HepG2 (cell line): Measurements from ENCODE around the gene GRAMD1B. TPM values are rescaled to one million over a fixed set of nuclear protein-coding genes. Genes with fewer than 3 reads are reported as not detected.

Experiments used
- ATAC-seq: fragments of 200-7000 bp; cut with Tn5 transposase; 3 replicates; pipeline ENCODE4 v1.9.1; 2020; ENCODE audit warnings: mild to moderate bottlenecking, moderate library complexity
- BruUV-seq: library from RNA; stranded (reverse); fragments of 400-500 nt; replicated peaks from 2 replicates; lab custom pipeline; 2021; lab: Mats Ljungman, UMichigan
- CTCF ChIA-PET: fragments of 300-600 bp; formaldehyde crosslinking; extraction: SDS; loops from one replicate; lab custom pipeline; 2021; ENCODE audit warnings: low total read pairs, inconsistent platforms, low intra/inter-chr PET ratio; lab: Yijun Ruan, JAX
- POLR2A ChIA-PET: fragments of 350-600 bp; sonication (Branson Sonifier 250); formaldehyde crosslinking; loops from one replicate; lab custom pipeline; 2020; ENCODE audit warnings: antibody characterized with exemption, inconsistent platforms; lab: Yijun Ruan, JAX
- DNase-seq: peaks from one replicate; pipeline ENCODE4 v3.0.0-alpha.2; 2015; ENCODE audit warnings: low spot score
- FAIRE-seq: peaks from 3 replicates; lab custom pipeline; 2011; peaks lifted over from hg19 to GRCh38; lab: Jason Lieb, UNC
- H2AFZ ChIP-seq: one replicate; pipeline ENCODE4 v1.6.1; 2011; ENCODE audit warnings: low read length, inconsistent platforms
- H3K27ac ChIP-seq: fragments of 300-600 bp; 3 replicates; pipeline ENCODE4 v1.8.0; 2011; ENCODE audit warnings: mixed run types, mild to moderate bottlenecking, mixed read lengths, low read length, inconsistent platforms; ENCODE audit not compliant: insufficient read depth; ENCODE audit errors: extremely low read length
- H3K27me3 ChIP-seq, 2 experiments: fragments of 200-600 bp in 1 of 2; 2 replicates in 1 of 2; 3 replicates in 1 of 2; pipeline versions ENCODE4 v1.6.0 to v1.8.0; 2011; ENCODE audit warnings: low read length in 2 of 2, mild to moderate bottlenecking in 2 of 2, moderate library complexity in 2 of 2, inconsistent platforms in 1 of 2; ENCODE audit not compliant: insufficient read depth in 2 of 2, control insufficient read depth in 1 of 2
- H3K36me3 ChIP-seq, 2 experiments: fragments of 200-600 bp in 1 of 2; replicated peaks in 1 of 2; 2 replicates in 1 of 2; 3 replicates in 1 of 2; pipeline versions ENCODE4 v1.5.1 to v1.8.0; 2011; ENCODE audit warnings: low read length in 2 of 2, inconsistent platforms in 1 of 2; ENCODE audit not compliant: insufficient read depth in 2 of 2, control insufficient read depth in 1 of 2
- H3K4me1 ChIP-seq: 2 replicates; pipeline ENCODE4 v1.5.1; 2012; ENCODE audit warnings: low read length, inconsistent platforms; ENCODE audit not compliant: insufficient read depth
- H3K4me2 ChIP-seq: 2 replicates; pipeline ENCODE4 v1.6.0; 2011; ENCODE audit warnings: low read depth, low read length, inconsistent platforms
- H3K4me3 ChIP-seq, 3 experiments: fragments of 200-600 bp in 1 of 3; sonication (generic), shearing (Covaris generic) in 1 of 3; replicated peaks in 1 of 3; 2 replicates each; pipeline ENCODE4 v1.5.1; 2011 to 2016; ENCODE audit warnings: low read length in 3 of 3, inconsistent platforms in 2 of 3, low read depth in 2 of 3, mild to moderate bottlenecking in 2 of 3, control low read depth in 1 of 3, mixed read lengths in 1 of 3; ENCODE audit not compliant: insufficient read depth in 1 of 3
- H3K79me2 ChIP-seq: one replicate; pipeline ENCODE4 v1.6.1; 2011; ENCODE audit warnings: low read length, inconsistent platforms; ENCODE audit not compliant: insufficient read depth
- H3K9ac ChIP-seq: 2 replicates; pipeline ENCODE4 v1.6.0; 2011; ENCODE audit warnings: mild to moderate bottlenecking, low read depth, low read length, inconsistent platforms; ENCODE audit not compliant: insufficient read depth
- H3K9me3 ChIP-seq: 2 replicates; pipeline ENCODE4 v1.5.1; 2012; ENCODE audit warnings: mild to moderate bottlenecking, low read length
- H4K20me1 ChIP-seq: 2 replicates; pipeline ENCODE4 v1.6.0; 2011; ENCODE audit warnings: inconsistent platforms, mild to moderate bottlenecking, low read length, moderate library complexity; ENCODE audit not compliant: insufficient read depth
- BCL6 ChIP-seq: IDR thresholded peaks from 2 replicates; pipeline ENCODE4 v1.6.1; 2016; ENCODE audit warnings: missing genetic modification reagents, missing compliant biosample characterization
- KDM4B ChIP-seq: sonication (generic); formaldehyde crosslinking; IDR thresholded peaks from 2 replicates; pipeline ENCODE4 v1.4.0; 2020; ENCODE audit warnings: missing genetic modification reagents
- LBX2 ChIP-seq: sonication (generic); formaldehyde crosslinking; IDR thresholded peaks from 2 replicates; pipeline ENCODE4 v1.5.0; 2020; ENCODE audit warnings: missing genetic modification reagents, mild to moderate bottlenecking, borderline replicate concordance
- MED8 ChIP-seq: sonication (generic); formaldehyde crosslinking; IDR thresholded peaks from 2 replicates; pipeline ENCODE4 v1.8.1; 2023; ENCODE audit warnings: mild to moderate bottlenecking, missing genetic modification reagents; ENCODE audit not compliant: insufficient replicate concordance
- NAIF1 ChIP-seq: sonication (generic); formaldehyde crosslinking; IDR thresholded peaks from 2 replicates; pipeline ENCODE4 v1.5.0; 2020; ENCODE audit warnings: mild to moderate bottlenecking, missing genetic modification reagents, borderline replicate concordance
- PRPF4 ChIP-seq: fragments of 200-400 bp; formaldehyde crosslinking; IDR thresholded peaks from 2 replicates; pipeline ENCODE4 v1.6.1; 2016; ENCODE audit warnings: low read length, low read depth; ENCODE audit not compliant: poor library complexity, severe bottlenecking
- SKI ChIP-seq: fragments of 450-650 bp; IDR thresholded peaks from one replicate; pipeline ENCODE4 v1.6.1; 2018; ENCODE audit warnings: mild to moderate bottlenecking; ENCODE audit not compliant: partially characterized antibody
- TAF1 ChIP-seq: sonication (generic); formaldehyde crosslinking; IDR thresholded peaks from 2 replicates; pipeline ENCODE4 v1.4.0; 2020; ENCODE audit warnings: missing genetic modification reagents
- ZKSCAN8 ChIP-seq: IDR thresholded peaks from 2 replicates; pipeline ENCODE4 v1.6.1; 2016; ENCODE audit warnings: borderline replicate concordance, missing genetic modification reagents, missing compliant biosample characterization
- ZNF296 ChIP-seq: sonication (generic); formaldehyde crosslinking; conservative IDR thresholded peaks from 2 replicates; pipeline ENCODE4 v1.5.0; 2020; ENCODE audit warnings: mild to moderate bottlenecking, missing genetic modification reagents
- ZNF33B ChIP-seq: sonication (generic); formaldehyde crosslinking; IDR thresholded peaks from 2 replicates; pipeline ENCODE4 v1.5.1; 2020; ENCODE audit warnings: mild to moderate bottlenecking, missing genetic modification reagents
- ZNF512 ChIP-seq: sonication (generic); formaldehyde crosslinking; IDR thresholded peaks from 2 replicates; pipeline ENCODE4 v1.4.0; 2020; ENCODE audit warnings: mild to moderate bottlenecking, missing genetic modification reagents
- ZNF629 ChIP-seq: sonication (generic); formaldehyde crosslinking; conservative IDR thresholded peaks from 2 replicates; pipeline ENCODE4 v1.5.0; 2020; ENCODE audit warnings: missing genetic modification reagents
- ZNF674 ChIP-seq: sonication (generic); formaldehyde crosslinking; IDR thresholded peaks from 2 replicates; pipeline ENCODE4 v1.5.0; 2020; ENCODE audit warnings: low read depth, mild to moderate bottlenecking, missing genetic modification reagents
- ZNF740 ChIP-seq: sonication (generic); formaldehyde crosslinking; IDR thresholded peaks from 2 replicates; pipeline ENCODE4 v1.4.0; 2020; ENCODE audit warnings: missing genetic modification reagents
- WGBS: methylation state at CpG from one replicate; pipeline ENCODE4 v1.1.6; 2017; ENCODE audit warnings: low lambda C conversion rate; 5-methylcytosine and 5-hydroxymethylcytosine counted together
- in situ Hi-C: cut with HindIII; loops from 2 replicates; pipeline ENCODE4 v1.10.0; 2017; ENCODE audit warnings: low pct_unique_long_range_greater_than_20kb; ENCODE audit not compliant: extremely low pct_ligation_motif_present
- intact Hi-C: fragments of 100-400 bp; cut with micrococcal nuclease; formaldehyde crosslinking; loops from one replicate; pipeline ENCODE4 v1.10.0; 2022; ENCODE audit not compliant: unreplicated experiment
- polyA plus RNA-seq, 8 experiments: library from polyadenylated mRNA; depleted of rRNA in 3 of 8; stranded (reverse) in 7 of 8; unstranded in 1 of 8; fragments of >200 nt; fragmentation: Illumina TruSeq in 4 of 8; extraction: Trizol in 4 of 8; gene quantifications; 2 replicates each; pipeline versions ENCODE4 v1.2.1 to v1.2.3, GENCODE V29; 2011 to 2016; ENCODE audit warnings: low read depth in 4 of 8, missing spikeins in 1 of 8, mixed read lengths in 1 of 8; ENCODE audit not compliant: insufficient read depth in 1 of 8
- total RNA-seq, 5 experiments: library from RNA; depleted of rRNA; stranded (reverse); fragments of >200 nt; fragmentation: Illumina TruSeq; extraction: Trizol; gene quantifications; 2 replicates each; pipeline ENCODE4 v1.2.3, GENCODE V29; 2016; ENCODE audit warnings: low read depth in 1 of 5
- TF ChIP-seq, protein P1 (sequence below): sonication (generic); formaldehyde crosslinking; IDR thresholded peaks from 2 replicates; pipeline ENCODE4 v1.8.0; 2022; ENCODE audit warnings: mild to moderate bottlenecking, missing genetic modification reagents
- TF ChIP-seq, protein P2 (sequence below): sonication (generic); formaldehyde crosslinking; IDR thresholded peaks from 2 replicates; pipeline ENCODE4 v1.5.0; 2020; ENCODE audit warnings: mild to moderate bottlenecking, missing genetic modification reagents

Gene GRAMD1B
- total and polyA plus RNA-seq, 2 of the 13 experiments (the other 11 are each of a cell fraction or from before 2014, with no cell fraction given): 0.12 TPM; not detected in 1

- TF ChIP-seq ZNF674 (CRISPR knock-in tag) (no peak), ZNF296 (no peak), NAIF1 (CRISPR knock-in tag) (no peak), ZKSCAN8 (CRISPR knock-in tag) (no peak), LBX2 (CRISPR knock-in tag) (no peak), TAF1 (no peak)
- TF ChIP-seq, protein P1, sequence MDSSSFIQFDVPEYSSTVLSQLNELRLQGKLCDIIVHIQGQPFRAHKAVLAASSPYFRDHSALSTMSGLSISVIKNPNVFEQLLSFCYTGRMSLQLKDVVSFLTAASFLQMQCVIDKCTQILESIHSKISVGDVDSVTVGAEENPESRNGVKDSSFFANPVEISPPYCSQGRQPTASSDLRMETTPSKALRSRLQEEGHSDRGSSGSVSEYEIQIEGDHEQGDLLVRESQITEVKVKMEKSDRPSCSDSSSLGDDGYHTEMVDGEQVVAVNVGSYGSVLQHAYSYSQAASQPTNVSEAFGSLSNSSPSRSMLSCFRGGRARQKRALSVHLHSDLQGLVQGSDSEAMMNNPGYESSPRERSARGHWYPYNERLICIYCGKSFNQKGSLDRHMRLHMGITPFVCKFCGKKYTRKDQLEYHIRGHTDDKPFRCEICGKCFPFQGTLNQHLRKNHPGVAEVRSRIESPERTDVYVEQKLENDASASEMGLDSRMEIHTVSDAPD (CRISPR knock-in tag): no peak
- TF ChIP-seq, all 625 proteins: peak for 0
Measured at GRCh38 chr11:123567466-123567865, 137.4 kb downstream of the GRAMD1B start (continued).

GRCh38 chr11:123568367-123568870, 138.3 kb downstream of the GRAMD1B start:
- Histone ChIP-seq H3K79me2 (no peaks in the 10 kb centered on the region), H3K4me3 (no peak overlapping the region), H2AFZ (no peak overlapping the region), H4K20me1 (no peaks in the 10 kb centered on the region), H3K4me2 (no peak overlapping the region), H3K27ac (no peak overlapping the region), H3K27me3 (peaks cover 0 to 24% of the 10 kb centered on the region in 2 experiments; a peak in 4 of 5 replicates), H3K9ac (no peak overlapping the region), H3K4me1 (no peaks in the 10 kb centered on the region), H3K9me3 (no peaks in the 10 kb centered on the region), H3K36me3 (no peaks in the 10 kb centered on the region)
- TF ChIP-seq MED8 (CRISPR knock-in tag): no peak
- TF ChIP-seq ZNF740 (CRISPR knock-in tag): no peak
- no peak for TF ChIP-seq ZNF33B (CRISPR knock-in tag)
- TF ChIP-seq KDM4B: no peak
- no peak for TF ChIP-seq PRPF4
- TF ChIP-seq ZNF512: no peak
- no peak for TF ChIP-seq ZNF629 (CRISPR knock-in tag)
- no peak for TF ChIP-seq SKI
- TF ChIP-seq BCL6 (CRISPR knock-in tag): no peak
- TF ChIP-seq, protein P2, sequence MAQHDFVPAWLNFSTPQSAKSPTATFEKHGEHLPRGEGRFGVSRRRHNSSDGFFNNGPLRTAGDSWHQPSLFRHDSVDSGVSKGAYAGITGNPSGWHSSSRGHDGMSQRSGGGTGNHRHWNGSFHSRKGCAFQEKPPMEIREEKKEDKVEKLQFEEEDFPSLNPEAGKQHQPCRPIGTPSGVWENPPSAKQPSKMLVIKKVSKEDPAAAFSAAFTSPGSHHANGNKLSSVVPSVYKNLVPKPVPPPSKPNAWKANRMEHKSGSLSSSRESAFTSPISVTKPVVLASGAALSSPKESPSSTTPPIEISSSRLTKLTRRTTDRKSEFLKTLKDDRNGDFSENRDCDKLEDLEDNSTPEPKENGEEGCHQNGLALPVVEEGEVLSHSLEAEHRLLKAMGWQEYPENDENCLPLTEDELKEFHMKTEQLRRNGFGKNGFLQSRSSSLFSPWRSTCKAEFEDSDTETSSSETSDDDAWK (CRISPR knock-in tag): no peak
- ChIA-PET CTCF (no interaction called here), POLR2A (no interaction called here)
- no peak for FAIRE-seq
- WGBS: 18% methylated on average over 5 of the region's 7 CpGs
- in situ Hi-C loops (no loop called here), intact Hi-C loops (no loop called here)
- DNase-seq: no peak
- no TSS peak for BruUV-seq
- ATAC-seq: no peak
